ENCODE measurements around the gene TBC1D28.
"Not testable (repeated sequence)": the region's sequence is repeated elsewhere in the genome, so short reads cannot be mapped to it uniquely, and the experiment has no call there.

Gene TBC1D28

GRCh38 chr17:18617613-18618012 is 26.6 kb downstream of the TBC1D28 start:
- DNase-seq (ENCODE audit: low read depth in 2 of 3, low spot score in 2 of 3) = not testable (repeated sequence)

GRCh38 chr17:18613016-18613415 is 31.2 kb downstream of the TBC1D28 start:
- not testable (repeated sequence) for DNase-seq (ENCODE audit: low read depth in 2 of 3, low spot score in 2 of 3)

GRCh38 chr17:18593138-18593537 is 51.1 kb downstream of the TBC1D28 start:
- DNase-seq (ENCODE audit: low read depth in 2 of 3, low spot score in 2 of 3) = not testable (repeated sequence)
